Epithelial cell of esophagus (primary cell): ENCODE data around the gene TMEM178B.

ENCODE experiments used
- DNase-seq: peaks from one replicate; pipeline ENCODE4 v3.0.0; 2010; ENCODE audit warnings: low read depth
- H3K4me3 ChIP-seq: 2 replicates; pipeline ENCODE4 v1.5.1; 2011; ENCODE audit warnings: mild to moderate bottlenecking, low read length, control low read depth
- TF ChIP-seq, protein P1 (sequence below): IDR thresholded peaks from 2 replicates; pipeline ENCODE4 v1.5.1; 2011; ENCODE audit warnings: low read depth, mild to moderate bottlenecking, low read length, control low read depth, inconsistent platforms; ENCODE audit not compliant: insufficient read depth; ENCODE audit errors: missing control alignments

Gene TMEM178B

DNA sequence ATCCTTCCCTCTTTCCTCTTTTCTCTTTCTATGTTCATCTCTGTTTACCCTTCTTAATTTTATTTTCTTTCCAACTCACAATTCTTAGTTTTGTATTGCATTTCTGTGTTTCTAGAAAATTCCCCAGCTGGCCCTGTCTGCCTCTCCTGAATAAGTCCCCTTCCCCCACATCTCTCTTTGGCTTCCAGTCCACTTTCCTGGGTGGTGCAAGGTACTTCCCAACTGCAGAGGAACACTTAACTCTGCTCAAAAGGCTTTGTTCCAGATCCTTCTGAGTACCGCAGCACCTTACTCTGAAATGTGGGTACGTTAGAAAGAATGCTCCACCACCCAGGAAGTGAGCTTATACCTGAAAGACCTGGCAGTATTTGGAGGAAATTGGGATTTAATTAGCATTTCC, 227.0 kb downstream of the TMEM178B start:
- TF ChIP-seq, protein P1, sequence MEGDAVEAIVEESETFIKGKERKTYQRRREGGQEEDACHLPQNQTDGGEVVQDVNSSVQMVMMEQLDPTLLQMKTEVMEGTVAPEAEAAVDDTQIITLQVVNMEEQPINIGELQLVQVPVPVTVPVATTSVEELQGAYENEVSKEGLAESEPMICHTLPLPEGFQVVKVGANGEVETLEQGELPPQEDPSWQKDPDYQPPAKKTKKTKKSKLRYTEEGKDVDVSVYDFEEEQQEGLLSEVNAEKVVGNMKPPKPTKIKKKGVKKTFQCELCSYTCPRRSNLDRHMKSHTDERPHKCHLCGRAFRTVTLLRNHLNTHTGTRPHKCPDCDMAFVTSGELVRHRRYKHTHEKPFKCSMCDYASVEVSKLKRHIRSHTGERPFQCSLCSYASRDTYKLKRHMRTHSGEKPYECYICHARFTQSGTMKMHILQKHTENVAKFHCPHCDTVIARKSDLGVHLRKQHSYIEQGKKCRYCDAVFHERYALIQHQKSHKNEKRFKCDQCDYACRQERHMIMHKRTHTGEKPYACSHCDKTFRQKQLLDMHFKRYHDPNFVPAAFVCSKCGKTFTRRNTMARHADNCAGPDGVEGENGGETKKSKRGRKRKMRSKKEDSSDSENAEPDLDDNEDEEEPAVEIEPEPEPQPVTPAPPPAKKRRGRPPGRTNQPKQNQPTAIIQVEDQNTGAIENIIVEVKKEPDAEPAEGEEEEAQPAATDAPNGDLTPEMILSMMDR: no peak
- DNase-seq: no peak
- no peak overlapping the region for H3K4me3 ChIP-seq

DNA sequence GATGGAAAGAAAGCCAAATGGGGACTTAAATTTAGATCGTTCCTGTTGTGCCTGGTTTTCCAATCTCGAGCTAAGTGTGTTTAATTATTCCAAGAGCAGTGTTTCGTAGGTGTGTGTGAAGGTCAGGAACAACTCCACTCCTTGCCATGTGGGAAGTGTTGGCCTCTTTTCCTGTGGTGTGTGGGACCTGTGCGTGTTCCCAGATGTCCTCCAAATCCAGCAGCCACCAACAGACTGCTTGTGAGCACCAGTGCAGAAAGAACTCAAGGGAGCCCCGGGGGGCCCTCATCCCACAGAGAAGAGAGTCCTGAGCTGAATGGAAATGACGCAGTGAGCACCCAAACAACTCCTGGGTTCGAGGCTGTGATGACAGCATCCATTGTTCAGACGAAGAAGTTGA, 227.7 kb downstream of the TMEM178B start:
- TF ChIP-seq, protein P1: no peak
- DNase-seq: no peak
- H3K4me3 ChIP-seq: no peak overlapping the region

DNA sequence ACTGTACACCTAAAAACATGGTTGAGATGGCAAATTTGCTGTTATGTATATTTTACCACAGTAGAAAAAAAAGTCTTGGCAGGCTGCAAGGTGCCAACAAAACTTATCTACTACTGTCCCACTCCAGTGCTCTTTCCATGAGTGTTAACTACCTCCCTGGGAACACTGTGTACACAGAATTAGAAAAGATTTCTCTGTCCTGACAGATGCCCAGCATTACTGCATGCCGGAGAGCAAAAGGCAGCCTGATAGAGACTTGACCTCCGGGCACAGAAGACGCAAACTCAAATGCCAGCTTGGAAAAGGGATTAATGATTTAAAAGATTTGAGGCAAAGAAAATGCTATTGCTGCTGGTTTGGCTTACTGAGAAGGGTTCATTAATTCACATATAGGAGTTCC, 228.8 kb downstream of the TMEM178B start:
- TF ChIP-seq, protein P1: no peak

DNA sequence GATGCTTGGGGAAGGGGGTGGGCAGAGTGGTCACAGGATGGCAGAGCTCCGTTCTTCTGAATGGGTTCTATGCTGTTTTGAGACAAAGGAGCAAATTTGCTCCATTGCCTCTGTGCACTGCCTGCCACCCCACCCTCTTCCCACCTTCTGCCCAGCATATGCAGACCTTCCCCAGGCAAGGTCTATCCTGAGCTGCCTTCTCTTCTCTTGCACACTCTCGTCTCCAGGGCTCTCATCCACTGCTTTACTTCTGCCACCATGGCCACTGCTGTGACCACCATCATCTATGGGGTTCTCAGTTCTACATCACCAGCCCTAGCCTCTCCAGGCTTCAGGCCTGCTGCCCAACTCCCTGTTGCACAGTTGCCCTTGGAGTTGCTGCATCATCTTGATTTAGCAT, 230.4 kb downstream of the TMEM178B start:
- DNase-seq: no peak
- no peak overlapping the region for H3K4me3 ChIP-seq
- TF ChIP-seq, protein P1: no peak

More for the DNA sequence above, 228.8 kb downstream of the TMEM178B start:
- no peak overlapping the region for H3K4me3 ChIP-seq
- DNase-seq: no peak

DNA sequence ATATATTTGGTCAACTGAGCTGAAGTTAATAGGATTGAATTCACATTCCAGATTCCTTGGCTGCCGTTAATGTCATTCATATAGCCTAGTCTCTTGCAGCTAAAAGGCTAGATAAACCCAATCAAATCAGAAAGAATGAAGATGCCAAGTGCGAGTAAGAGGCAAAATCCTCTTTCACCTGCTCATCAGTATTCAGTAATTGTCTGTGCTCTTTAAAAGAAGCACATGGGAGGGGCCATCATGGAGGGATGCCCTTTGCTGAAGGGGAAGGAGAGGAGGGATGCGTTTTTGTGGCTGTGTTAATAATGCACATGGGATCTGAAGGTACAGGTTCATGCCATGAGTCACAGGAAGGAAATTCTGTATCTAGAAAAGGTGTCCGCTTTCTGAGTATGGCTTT, 232.2 kb downstream of the TMEM178B start:
- TF ChIP-seq, protein P1: no peak
- H3K4me3 ChIP-seq: no peak overlapping the region
- no peak for DNase-seq

DNA sequence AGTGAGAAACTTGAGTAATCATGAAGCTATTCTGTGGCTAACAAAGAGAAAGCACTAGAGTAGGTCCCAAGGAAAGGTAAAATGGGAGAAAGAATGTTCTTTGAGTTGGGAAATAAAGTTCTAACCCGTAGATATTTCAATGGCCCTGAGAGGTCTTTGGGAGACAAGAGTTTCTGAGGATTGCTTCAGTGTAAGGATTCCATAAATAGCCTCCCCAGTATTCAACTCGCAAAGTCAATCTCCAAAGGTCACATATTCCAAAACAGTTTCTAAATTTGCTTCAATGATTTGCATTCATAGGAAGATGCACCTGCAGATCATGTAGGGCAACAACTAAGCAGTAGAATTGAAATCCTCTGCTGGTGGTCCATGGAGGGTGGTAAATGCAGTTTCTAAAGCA, 238.5 kb downstream of the TMEM178B start:
- TF ChIP-seq, protein P1: no peak
- no peak for DNase-seq
- no peak overlapping the region for H3K4me3 ChIP-seq

DNA sequence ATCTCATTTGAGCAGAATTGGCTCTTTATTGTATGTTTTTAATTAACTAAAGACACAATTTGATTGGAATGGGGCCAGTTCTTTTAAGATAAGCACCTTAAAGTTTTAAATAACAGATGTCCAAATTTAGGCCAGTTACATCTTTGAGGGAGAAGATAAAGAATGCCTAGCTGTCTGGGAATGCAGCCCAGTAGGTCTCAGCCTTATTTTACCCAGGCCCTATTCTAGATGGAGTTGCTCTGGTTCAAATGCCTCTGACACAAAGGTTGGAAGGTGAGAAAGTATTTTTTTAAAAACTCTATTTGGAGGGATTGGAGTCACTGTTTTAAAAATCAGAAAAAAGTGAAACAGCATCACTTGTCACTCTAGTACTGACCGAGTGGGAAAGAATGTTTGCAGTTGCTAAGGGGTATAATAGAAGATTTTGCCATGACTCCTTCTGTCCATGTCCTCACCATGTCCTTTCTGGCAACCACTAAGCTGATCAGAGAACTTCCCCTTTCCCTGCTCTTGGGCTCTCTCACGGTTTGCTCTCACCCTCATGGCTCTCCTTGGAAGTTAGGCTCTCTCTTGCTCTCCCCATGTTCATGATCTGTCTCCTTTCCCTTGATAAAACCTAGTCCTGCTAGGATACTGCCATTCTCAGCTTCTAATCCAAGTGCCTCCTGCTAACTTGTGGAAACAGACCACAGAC, 239.1 kb downstream of the TMEM178B start:
- TF ChIP-seq, protein P1: no peak
- DNase-seq: no peak
- H3K4me3 ChIP-seq: no peak overlapping the region
